HCT116 (cell line): ENCODE data around the gene MYLK2.

ENCODE experiments used
- CTCF ChIP-seq, 3 experiments: fragments of 200-600 bp in 1 of 3; sonication (generic) in 1 of 3; IDR thresholded peaks in 2 of 3; conservative IDR thresholded peaks in 1 of 3; 2 replicates each; pipeline ENCODE4 v1.5.1; 2012 to 2017; ENCODE audit warnings: low read depth in 2 of 3, low read length in 2 of 3, antibody characterized with exemption in 1 of 3, borderline replicate concordance in 1 of 3, control low read depth in 1 of 3, mild to moderate bottlenecking in 1 of 3, mixed read lengths in 1 of 3, mixed run types in 1 of 3, moderate library complexity in 1 of 3; ENCODE audit not compliant: insufficient read depth in 1 of 3
- ELF1 ChIP-seq: IDR thresholded peaks from 2 replicates; pipeline ENCODE4 v1.6.1; 2012; ENCODE audit warnings: low read depth, borderline replicate concordance
- EZH2 ChIP-seq: fragments of 200-600 bp; sonication (generic); IDR thresholded peaks from 2 replicates; pipeline ENCODE4 v1.6.1; 2017; ENCODE audit warnings: antibody characterized with exemption, mixed run types
- EZH2phosphoT487 ChIP-seq: fragments of 200-600 bp; IDR thresholded peaks from 2 replicates; pipeline ENCODE4 v1.6.1; 2018; ENCODE audit warnings: antibody characterized with exemption, borderline replicate concordance
- YY1 ChIP-seq: IDR thresholded peaks from 2 replicates; pipeline ENCODE4 v1.6.1; 2011; ENCODE audit warnings: low read length, low read depth, moderate library complexity, mild to moderate bottlenecking; ENCODE audit not compliant: insufficient replicate concordance; ENCODE audit errors: extremely low read depth

- TF ChIP-seq EZH2, result no peak
- no peak for TF ChIP-seq YY1
- TF ChIP-seq EZH2phosphoT487, result no peak
- TF ChIP-seq CTCF (IDR thresholded peaks at IDR 0.05 in 2 of 3, conservative IDR thresholded peaks at IDR 0.05 in 1 of 3; ENCODE audit: borderline replicate concordance in 1 of 3, insufficient read depth in 1 of 3, low read depth in 2 of 3, low read length in 2 of 3), result no peak
- TF ChIP-seq ELF1, result no peak
Measured at GRCh38 chr20:31866221-31866620, 47.1 kb downstream of the MYLK2 start.
